DMS79 treated with DMSO at 0.1 percent for 48 hours (cell line): ENCODE measurements around the gene ABCG8.

Source experiments
- DNase-seq: peaks from one replicate; lab custom pipeline; 2025; lab: John Stamatoyannopoulos, UW

Gene ABCG8

DNA sequence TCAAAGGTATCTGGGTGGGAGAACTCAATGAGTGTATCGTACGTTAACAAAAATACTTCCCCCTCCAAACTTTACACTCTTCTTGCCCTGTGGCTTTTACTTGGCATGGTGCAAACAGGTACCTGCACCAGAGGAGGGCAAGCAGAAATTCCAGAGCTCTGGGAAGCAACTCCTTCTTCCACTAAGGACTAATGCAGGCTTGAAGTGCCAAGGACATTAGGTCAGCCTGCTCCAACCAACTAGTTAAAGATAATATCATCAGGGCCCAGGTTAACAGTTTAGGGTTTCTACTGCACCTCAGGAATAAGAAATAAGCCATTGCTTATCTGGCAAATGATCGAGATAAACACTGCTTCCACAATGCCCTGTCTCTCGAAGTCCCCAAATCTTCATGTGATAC, 86.7 kb downstream of the ABCG8 start:
- DNase-seq: no peak

GRCh38 chr2:43927442-43927841, 88.7 kb downstream of the ABCG8 start:
- no peak for DNase-seq

DNA sequence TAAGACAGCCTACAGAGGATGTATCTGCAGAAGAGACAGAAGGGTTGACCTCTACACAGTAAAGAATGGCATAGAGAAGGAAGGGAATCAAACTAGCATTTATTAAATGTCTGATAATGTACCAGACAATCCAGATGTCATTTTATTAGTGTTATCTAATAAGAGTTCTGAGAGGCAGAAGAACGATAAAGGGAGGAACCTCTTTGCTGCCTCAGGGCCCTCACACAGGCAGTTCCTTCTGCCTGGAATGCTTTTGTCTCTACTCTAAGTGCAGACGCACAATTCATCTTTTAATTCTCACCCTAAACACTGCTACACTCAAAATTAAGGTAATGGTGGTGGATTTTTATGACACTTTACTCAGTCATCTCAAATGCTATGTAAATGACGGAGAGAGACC, 92.5 kb downstream of the ABCG8 start:
- DNase-seq: no peak
